Measurements from ENCODE around the gene FGD5.

Gene FGD5

DNA sequence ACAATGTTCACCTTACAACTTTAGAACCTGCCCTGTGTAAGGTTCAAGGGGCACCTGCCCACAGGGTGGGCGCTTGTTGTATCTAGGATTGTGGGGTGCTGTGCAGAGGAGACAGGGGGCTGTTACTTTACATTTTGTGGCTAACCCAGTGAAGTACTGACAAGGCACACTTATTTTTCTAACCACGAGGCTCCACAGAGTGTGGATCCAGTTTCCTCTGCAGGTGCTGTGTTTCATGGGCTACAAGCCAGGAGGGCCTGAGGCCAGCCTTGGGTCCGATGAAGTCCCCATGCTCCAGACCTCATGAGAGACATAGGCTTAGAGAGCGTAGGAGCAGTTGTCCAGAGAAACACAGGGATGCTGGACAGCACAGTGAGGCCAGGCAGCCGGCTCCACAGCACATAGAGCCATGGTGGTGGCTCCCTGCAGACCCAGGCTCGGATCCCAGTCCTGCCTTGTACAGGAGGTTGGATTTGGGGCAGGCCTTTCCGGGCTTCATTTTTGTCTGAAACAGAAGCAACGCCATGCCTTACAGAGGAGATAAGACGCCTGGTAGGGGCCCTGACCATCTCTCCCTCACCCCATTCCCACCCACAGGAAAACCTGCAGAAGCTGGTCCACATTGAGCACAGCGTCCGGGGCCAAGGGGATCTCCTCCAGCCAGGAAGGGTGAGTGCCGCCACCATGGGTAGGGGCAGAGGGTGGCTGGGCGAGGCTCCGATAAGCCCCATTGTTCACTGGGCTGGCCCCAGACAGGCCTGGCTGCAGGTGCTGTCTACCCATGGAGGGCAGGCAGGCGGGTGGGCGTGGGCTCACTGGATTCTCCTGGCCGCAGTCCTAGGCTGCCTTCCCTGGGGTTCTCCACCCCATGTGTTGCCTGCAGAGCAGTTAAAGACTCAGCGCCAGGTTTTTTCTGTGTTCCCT is 88.5 kb downstream of the FGD5 start:
- DNase-seq: no peak

DNA sequence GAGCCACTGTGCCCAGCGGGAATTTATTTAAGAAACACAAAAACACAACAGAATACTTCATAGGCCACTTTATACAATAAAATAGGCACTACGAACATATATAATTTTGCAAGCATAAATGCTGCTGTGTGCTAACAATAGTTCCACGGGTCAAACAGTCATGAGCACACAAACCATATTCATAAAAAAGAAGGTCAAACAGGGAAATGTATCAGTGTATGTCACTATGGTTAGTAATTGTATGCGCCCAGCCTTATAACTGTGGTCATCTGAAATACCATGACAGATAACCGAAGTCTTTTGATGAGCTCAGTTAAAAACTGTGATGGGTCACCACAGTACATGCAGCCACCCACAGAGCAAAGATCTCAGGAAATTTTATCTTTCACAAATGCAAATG is 90.5 kb downstream of the FGD5 start:
- DNase-seq: no peak

DNA sequence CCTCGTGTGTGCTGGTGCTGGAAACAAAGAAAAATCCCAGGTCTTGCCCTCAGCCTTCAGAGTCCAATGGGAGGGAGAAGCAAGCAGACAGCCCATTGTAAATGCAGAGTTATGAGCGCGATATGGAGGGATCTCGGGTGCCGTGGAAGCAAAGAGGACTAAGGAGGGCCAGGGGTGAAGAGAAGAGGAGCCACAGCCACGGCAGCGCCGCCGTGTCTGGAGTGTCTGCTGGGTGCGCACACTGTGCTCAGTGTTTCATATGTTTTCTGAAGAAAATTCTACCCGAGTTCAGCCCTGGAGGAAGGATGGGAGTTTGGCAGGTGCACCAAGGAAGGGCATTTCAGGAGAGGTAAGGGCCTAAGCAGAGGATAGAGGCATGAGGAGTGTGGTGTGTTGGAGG is 92.9 kb downstream of the FGD5 start:
- no peak for DNase-seq

- no peak for DNase-seq
Measured at GRCh38 chr3:14913071-14913925, 94.5 kb downstream of the FGD5 start.

- DNase-seq: no peak
Measured at GRCh38 chr3:14913926-14914778, 95.4 kb downstream of the FGD5 start.

- no peak for DNase-seq
Measured at GRCh38 chr3:14914779-14915117, 96.0 kb downstream of the FGD5 start.

DNA sequence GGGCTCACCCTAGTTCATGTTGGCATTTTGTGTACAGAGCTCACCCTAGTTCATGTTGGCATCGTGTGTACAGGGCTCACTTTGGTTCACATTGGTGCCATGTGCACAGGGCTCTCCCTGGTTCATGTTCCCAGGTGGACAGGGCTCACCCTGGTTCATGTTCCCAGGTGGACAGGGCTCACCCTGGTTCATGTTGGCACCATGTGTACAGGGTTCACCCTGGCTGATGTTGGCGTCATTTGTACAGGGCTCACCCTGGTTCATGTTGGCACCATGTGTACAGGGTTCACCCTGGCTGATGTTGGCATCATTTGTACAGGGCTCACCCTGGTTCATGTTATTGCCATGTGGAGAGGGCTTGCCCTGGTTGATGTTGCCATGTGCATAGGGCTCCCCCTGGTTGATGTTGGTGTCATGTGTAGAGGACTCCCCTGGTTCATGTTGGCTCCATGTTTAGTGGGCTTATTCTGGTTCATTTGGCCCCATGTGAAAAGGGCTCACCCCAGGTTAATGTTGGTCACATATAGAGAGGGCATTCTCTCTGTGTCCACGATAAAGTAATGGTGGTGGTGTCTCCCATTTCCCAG is 97.0 kb downstream of the FGD5 start:
- no peak for DNase-seq

GRCh38 chr3:14918356-14918860 is 99.6 kb downstream of the FGD5 start:
- no peak for DNase-seq

DNA sequence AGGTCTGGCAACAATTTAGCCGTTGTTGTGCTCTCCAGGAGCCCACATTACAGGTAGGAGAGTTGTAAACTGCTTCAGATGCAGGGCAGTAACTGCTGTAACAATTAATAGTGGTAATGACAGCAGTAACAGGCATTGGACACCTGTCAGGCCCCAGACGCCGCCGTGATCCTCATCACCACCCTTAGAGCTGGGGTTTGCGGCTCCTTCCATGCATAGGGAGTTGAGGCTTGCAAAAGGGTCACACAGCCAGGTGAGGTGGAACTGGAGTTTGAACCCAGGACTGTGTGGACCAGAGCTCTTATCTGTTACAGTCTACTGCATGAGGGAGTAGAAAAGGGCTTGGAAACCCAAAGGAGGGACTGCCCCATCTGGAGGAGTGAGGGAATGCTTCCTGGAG is 101.8 kb downstream of the FGD5 start:
- no peak for DNase-seq

GRCh38 chr3:14921034-14921616 is 102.4 kb downstream of the FGD5 start:
- peak; percentile 41 to 89 for DNase-seq

DNA sequence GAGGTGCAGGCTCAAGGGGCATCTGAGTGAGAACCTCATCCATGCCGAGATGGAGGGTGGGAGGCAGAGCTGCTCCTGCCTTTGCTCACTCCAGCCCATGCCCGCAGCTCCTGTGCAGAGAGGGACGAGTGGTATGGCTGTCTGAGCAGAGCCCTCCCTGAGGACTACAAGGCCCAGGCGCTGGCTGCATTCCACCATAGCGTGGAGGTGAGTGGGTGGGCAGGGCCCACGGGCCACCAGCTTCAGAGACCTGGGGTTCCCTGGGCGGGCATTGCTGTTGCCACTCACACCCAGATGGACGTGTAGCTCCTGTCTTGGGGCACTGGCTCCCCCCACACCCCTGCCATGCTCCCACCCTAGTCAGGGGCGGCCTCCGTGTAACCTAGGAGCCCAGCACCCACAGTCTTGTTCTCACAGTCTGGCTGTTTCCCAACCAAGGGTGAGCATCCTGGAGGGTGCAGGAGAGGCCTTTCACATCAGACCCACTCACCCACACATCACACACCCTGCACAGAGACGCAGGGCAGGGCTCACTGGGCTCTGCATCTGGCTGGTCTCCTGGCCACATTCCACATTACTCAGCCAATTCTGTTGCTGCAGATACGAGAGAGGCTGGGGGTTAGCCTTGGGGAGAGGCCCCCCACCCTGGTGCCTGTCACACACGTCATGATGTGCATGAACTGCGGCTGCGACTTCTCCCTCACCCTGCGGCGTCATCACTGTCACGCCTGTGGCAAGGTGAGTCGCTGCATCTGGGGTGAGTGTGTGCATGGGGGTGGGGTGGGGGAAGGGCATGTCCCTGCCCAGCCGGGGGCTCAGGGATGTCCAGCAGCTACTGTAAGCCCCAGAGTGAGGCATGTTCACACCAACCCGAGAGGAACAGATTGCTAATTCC is 103.3 kb downstream of the FGD5 start:
- DNase-seq: no peak

GRCh38 chr3:14922863-14923262 is 104.1 kb downstream of the FGD5 start:
- DNase-seq: no peak

DNA sequence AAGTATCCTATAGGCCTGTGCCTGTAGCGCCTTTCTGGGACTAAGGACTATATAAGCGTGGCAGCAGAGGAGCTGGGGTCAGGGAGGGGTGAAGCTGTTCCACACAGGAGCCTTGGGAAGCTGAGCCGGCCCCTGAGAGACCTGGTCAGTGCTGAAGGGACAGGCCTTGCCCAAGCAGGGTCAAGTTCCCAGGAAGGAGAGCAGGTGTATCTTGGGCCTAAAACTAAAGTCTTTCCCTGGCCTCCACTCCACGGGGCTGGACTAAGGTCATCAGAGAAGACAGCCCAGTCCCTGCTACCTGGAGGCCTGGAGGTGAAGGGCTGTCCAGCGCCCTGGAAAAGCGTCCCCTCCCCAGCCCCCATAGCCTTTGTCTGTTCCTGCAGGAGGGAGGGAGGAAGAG is 104.7 kb downstream of the FGD5 start:
- no peak for DNase-seq

DNA sequence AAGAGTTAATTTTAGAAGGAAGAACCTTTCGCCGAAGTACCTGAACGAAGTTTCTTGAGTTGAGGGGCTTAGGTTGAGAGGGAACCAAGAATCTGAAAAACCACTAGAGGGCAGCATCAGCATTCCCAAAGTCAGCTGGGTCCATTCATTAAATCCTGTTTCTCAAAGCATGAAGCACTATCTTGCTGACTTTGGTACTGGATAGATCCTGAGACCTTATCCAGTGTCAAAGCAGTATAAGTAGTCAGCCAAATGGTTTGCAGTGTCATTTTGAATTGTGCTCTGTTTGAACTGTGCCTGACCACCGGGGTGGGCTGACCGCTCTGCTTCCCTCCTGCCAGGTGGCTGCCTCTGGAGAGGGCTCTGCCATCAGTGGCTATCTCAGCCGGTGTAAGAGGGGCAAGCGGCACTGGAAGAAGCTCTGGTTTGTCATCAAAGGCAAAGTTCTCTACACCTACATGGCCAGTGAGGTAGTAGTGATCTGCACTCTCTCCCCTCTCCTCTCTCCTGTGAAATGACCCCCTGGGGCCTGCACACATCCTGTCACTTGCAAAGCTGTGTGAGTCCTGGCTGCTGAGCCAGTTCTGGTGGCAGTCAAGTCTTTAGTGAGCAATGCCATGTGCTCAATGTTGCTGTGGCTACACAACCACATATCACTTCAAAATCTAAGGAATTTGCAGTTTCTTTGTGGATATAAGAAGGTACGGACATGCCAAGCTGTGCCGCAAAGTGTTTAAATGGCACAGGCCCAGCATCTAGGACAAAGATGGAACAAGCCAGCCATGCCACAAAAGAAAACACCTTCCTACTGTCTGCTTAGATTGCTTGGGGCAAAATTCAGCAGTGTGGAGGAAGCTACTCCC is 107.2 kb downstream of the FGD5 start:
- peak in 1 of 2 donors; percentile 65 for DNase-seq

GRCh38 chr3:14926592-14926991 is 107.8 kb downstream of the FGD5 start:
- DNase-seq: no peak

DNA sequence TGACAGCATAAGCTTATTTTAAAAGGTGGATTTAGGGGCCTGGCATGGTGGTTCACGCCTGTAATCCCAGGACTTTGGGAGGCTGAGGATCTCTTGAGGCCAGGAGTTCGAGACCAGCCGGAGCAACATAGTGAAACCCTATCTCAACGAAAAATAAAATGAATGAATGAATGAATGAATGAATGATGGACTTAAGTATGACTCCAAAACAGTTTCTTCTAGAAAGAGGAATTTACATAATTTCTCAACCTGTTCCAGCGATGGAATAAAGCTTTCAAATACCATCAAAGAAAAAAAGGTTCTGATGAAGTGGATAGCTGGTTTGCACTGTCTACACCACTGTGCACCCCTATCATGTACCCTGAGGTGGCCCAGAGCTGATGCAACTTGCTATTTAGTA is 108.5 kb downstream of the FGD5 start:
- DNase-seq: no peak

DNA sequence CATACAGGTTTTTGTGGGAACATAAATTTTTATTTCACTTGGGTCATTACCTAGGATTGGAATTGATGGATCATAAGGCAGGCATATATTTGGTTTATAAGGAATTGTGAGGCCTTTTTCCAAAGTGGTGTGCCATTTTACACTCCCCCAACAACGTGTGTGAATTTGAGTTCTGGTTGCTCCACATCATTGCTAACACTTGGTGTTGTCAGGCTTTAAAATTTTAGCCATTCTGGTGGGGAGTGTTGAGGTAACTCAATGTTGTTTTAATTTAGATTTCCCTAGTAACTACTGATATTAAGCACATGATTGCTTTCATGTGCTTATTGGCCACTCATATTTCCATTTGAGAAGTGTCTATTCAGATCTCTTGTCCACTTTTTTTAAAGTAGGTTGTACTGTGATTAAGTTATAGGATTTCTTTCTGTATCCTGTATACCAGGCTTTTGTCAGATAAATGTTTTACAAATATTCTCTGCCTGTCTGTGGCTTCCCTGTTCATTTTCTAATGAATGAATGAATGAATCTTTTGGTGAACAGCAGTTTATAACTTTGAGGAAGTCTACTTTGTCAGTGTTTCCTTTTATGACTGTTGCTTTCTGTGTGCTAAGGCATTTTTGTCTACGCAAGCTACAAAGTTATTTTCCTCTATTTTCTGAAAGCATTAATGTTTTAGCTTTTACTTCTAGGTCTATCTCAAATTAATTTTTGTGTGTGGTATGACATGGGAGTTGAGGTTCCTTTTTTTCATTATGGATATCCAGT is 110.7 kb downstream of the FGD5 start:
- peak in 1 of 2 donors; percentile 10 for DNase-seq

GRCh38 chr3:14933820-14934425 is 115.2 kb downstream of the FGD5 start:
- no peak for DNase-seq

Data from inflammatory macrophage treated with lipopolysaccharide for 1 hour (primary cell).